SK-N-SH (cell line): ENCODE results near the gene SEPTIN12.

ENCODE experiments used
- CTCF ChIP-seq: fragments of 200-600 bp; sonication (generic); IDR thresholded peaks from 2 replicates; pipeline ENCODE4 v1.6.1; 2017; ENCODE audit warnings: antibody characterized with exemption, mild to moderate bottlenecking, moderate library complexity
- TCF12 ChIP-seq: IDR thresholded peaks from 2 replicates; pipeline ENCODE4 v1.4.0; 2012

GRCh38 chr16:4790871-4791270, 2.7 kb upstream of the SEPTIN12 start:
- no peak for TF ChIP-seq CTCF
- no peak for TF ChIP-seq TCF12
